K562 (cell line): ENCODE measurements around the gene LCE3E. TPM values are rescaled to one million over a fixed set of nuclear protein-coding genes. Genes with fewer than 3 reads are reported as not detected.

ENCODE experiments used
- ATAC-seq: fragments of 200-7000 bp; cut with Tn5 transposase; 3 replicates; pipeline ENCODE4 v1.9.1; 2020; ENCODE audit warnings: moderate library complexity
- BruUV-seq: library from RNA; stranded (reverse); fragments of 400-500 nt; replicated peaks from 2 replicates; lab custom pipeline; 2021; lab: Mats Ljungman, UMichigan
- CTCF ChIA-PET: fragments of 300-600 bp; formaldehyde crosslinking; extraction: SDS; loops from one replicate; lab custom pipeline; 2021; ENCODE audit warnings: low intra/inter-chr PET ratio; lab: Yijun Ruan, JAX
- POLR2A ChIA-PET: fragments of 300-600, 350-650 bp; sonication (Branson Sonifier 250); formaldehyde crosslinking; extraction: SDS; loops from one replicate; lab custom pipeline; 2021; ENCODE audit warnings: antibody characterized with exemption, inconsistent platforms; lab: Yijun Ruan, JAX
- DNase-seq, 4 experiments: peaks; one replicate each; pipeline versions ENCODE4 v3.0.0 to v3.0.0-alpha.2; 2011 to 2018; ENCODE audit warnings: low spot score in 3 of 4, mixed read lengths in 3 of 4; ENCODE audit errors: extremely low read depth in 1 of 4
- FAIRE-seq: peaks from 2 replicates; lab custom pipeline; 2011; peaks lifted over from hg19 to GRCh38; lab: Jason Lieb, UNC
- H2AFZ ChIP-seq: 2 replicates; pipeline ENCODE4 v1.6.0; 2011; ENCODE audit warnings: low read depth, low read length, control low read depth, inconsistent platforms
- H3K27ac ChIP-seq: fragments of 200-600 bp; 3 replicates; pipeline ENCODE4 v1.8.0; 2011; ENCODE audit warnings: low read depth, mild to moderate bottlenecking, control low read depth, inconsistent platforms, low read length, moderate library complexity, mixed read lengths; ENCODE audit errors: extremely low read depth
- H3K27me3 ChIP-seq, 2 experiments: fragments of 300-600 bp in 1 of 2; 2 replicates in 1 of 2; 3 replicates in 1 of 2; pipeline versions ENCODE4 v1.6.0 to v1.8.0; 2011; ENCODE audit warnings: inconsistent platforms in 2 of 2, low read length in 2 of 2, mild to moderate bottlenecking in 1 of 2, mixed read lengths in 1 of 2, moderate library complexity in 1 of 2; ENCODE audit not compliant: control insufficient read depth in 2 of 2, insufficient read depth in 2 of 2
- H3K36me3 ChIP-seq: fragments of 300-600 bp; 3 replicates; pipeline ENCODE4 v1.8.0; 2011; ENCODE audit warnings: mild to moderate bottlenecking, low read length, inconsistent platforms; ENCODE audit not compliant: control insufficient read depth, insufficient read depth
- H3K4me1 ChIP-seq, 2 experiments: fragments of 200-600 bp in 1 of 2; replicated peaks in 1 of 2; 2 replicates in 1 of 2; 3 replicates in 1 of 2; pipeline versions ENCODE4 v1.5.1 to v1.8.0; 2011; ENCODE audit warnings: inconsistent platforms in 2 of 2, low read length in 2 of 2, mild to moderate bottlenecking in 1 of 2, mixed read lengths in 1 of 2, moderate library complexity in 1 of 2; ENCODE audit not compliant: control insufficient read depth in 2 of 2, insufficient read depth in 2 of 2
- H3K4me2 ChIP-seq: 2 replicates; pipeline ENCODE4 v1.6.1; 2011; ENCODE audit warnings: low read length, control low read depth, inconsistent platforms, mixed read lengths; ENCODE audit not compliant: insufficient read depth
- H3K4me3 ChIP-seq: fragments of 200-600 bp; sonication (generic), shearing (Covaris generic); 2 replicates; pipeline ENCODE4 v1.5.1; 2016; ENCODE audit warnings: control low read depth, inconsistent platforms
- H3K79me2 ChIP-seq: fragments of 200-600 bp; 3 replicates; pipeline ENCODE4 v1.8.0; 2011; ENCODE audit warnings: low read length, inconsistent platforms; ENCODE audit not compliant: control insufficient read depth, insufficient read depth
- H3K9ac ChIP-seq, 2 experiments: 2 replicates each; pipeline versions ENCODE4 v1.6.0 to v1.6.1; 2011; ENCODE audit warnings: low read depth in 2 of 2, low read length in 2 of 2, control low read depth in 1 of 2, inconsistent platforms in 1 of 2, mild to moderate bottlenecking in 1 of 2, mixed read lengths in 1 of 2; ENCODE audit not compliant: insufficient read depth in 1 of 2
- H3K9me1 ChIP-seq: one replicate; pipeline ENCODE4 v1.6.0; 2011; ENCODE audit warnings: inconsistent platforms, mild to moderate bottlenecking, low read length, moderate library complexity; ENCODE audit not compliant: control insufficient read depth, insufficient read depth
- H3K9me3 ChIP-seq: replicated peaks from 2 replicates; pipeline ENCODE4 v1.5.1; 2011; ENCODE audit warnings: low read depth, low read length, inconsistent platforms; ENCODE audit not compliant: control insufficient read depth, insufficient read depth
- H4K20me1 ChIP-seq: replicated peaks from 2 replicates; pipeline ENCODE4 v1.6.1; 2011; ENCODE audit warnings: low read length, inconsistent platforms, mixed read lengths; ENCODE audit not compliant: control insufficient read depth, insufficient read depth
- ATF6 ChIP-seq: sonication (generic); formaldehyde crosslinking; IDR thresholded peaks from 2 replicates; pipeline ENCODE4 v1.4.0; 2020; ENCODE audit warnings: mild to moderate bottlenecking, missing genetic modification reagents
- BRF1 ChIP-seq: IDR thresholded peaks from 3 replicates; pipeline ENCODE4 v1.6.1; 2011; ENCODE audit warnings: borderline replicate concordance, mild to moderate bottlenecking; ENCODE audit not compliant: insufficient read length; ENCODE audit errors: extremely low read depth
- CBFB ChIP-seq: sonication (generic); formaldehyde crosslinking; IDR thresholded peaks from 2 replicates; pipeline ENCODE4 v1.4.0; 2020; ENCODE audit warnings: mild to moderate bottlenecking, missing genetic modification reagents
- CREB3L1 ChIP-seq: fragments of 450-650 bp; IDR thresholded peaks from 2 replicates; pipeline ENCODE4 v1.6.1; 2014; ENCODE audit warnings: low read depth, mild to moderate bottlenecking, moderate library complexity, borderline replicate concordance
- GABPA ChIP-seq: fragments of 200-800 bp; sonication (Bioruptor generic); conservative IDR thresholded peaks from 2 replicates; pipeline ENCODE4 v1.6.1; 2016; ENCODE audit warnings: low read depth, missing genetic modification characterization, missing compliant biosample characterization
- NBN ChIP-seq: fragments of 450-650 bp; IDR thresholded peaks from 2 replicates; pipeline ENCODE4 v1.6.1; 2016; ENCODE audit warnings: low read depth, mild to moderate bottlenecking
- NCOA2 ChIP-seq, 2 experiments: fragments of 450-650 bp; IDR thresholded peaks; 2 replicates each; pipeline ENCODE4 v1.6.1; 2018; ENCODE audit warnings: mild to moderate bottlenecking in 2 of 2, moderate library complexity in 1 of 2; ENCODE audit not compliant: partially characterized antibody in 2 of 2
- NFIX ChIP-seq: fragments of 250-450 bp; sonication (Bioruptor Pico); IDR thresholded peaks from 2 replicates; pipeline ENCODE4 v1.4.0; 2020; ENCODE audit warnings: low read depth, mild to moderate bottlenecking, moderate library complexity
- TARDBP ChIP-seq: fragments of 450-650 bp; IDR thresholded peaks from 2 replicates; pipeline ENCODE4 v1.6.1; 2016
- ZNF512 ChIP-seq: IDR thresholded peaks from 2 replicates; pipeline ENCODE4 v1.6.1; 2016; ENCODE audit warnings: missing genetic modification characterization, missing compliant biosample characterization
- WGBS: fragments of 100-300 bp; shearing (Covaris generic); methylation state at CpG from one replicate; pipeline ENCODE4 v1.1.6; 2016; ENCODE audit warnings: low coverage, mixed read lengths; ENCODE audit not compliant: insufficient coverage; ENCODE audit errors: missing lambda C conversion rate; 5-methylcytosine and 5-hydroxymethylcytosine counted together
- in situ Hi-C: fragments of 300-500 bp; cut with MboI; formaldehyde crosslinking; loops from 4 replicates; pipeline ENCODE4 v1.15.0; 2018; ENCODE audit warnings: inconsistent platforms, mixed read lengths
- intact Hi-C: fragments of 100-400 bp; cut with micrococcal nuclease; formaldehyde crosslinking; loops from 2 replicates; pipeline ENCODE4 v1.14.2; 2022
- polyA plus RNA-seq, 8 experiments: library from polyadenylated mRNA; depleted of rRNA in 4 of 8; stranded (reverse) in 5 of 8; unstranded in 3 of 8; fragments of >200 nt; fragmentation: Nextera tagmentation in 2 of 8; fragmentation: Illumina TruSeq in 1 of 8; extraction: Ambion mirVana in 2 of 8; extraction: Trizol in 1 of 8; gene quantifications; 2 replicates each; pipeline versions ENCODE4 v1.2.1 to v1.2.3, GENCODE V29; 2011 to 2014; ENCODE audit warnings: inconsistent platforms in 1 of 8, missing spikeins in 1 of 8
- total RNA-seq, 7 experiments: library from RNA; depleted of rRNA in 6 of 7; stranded (reverse); fragments of >200 nt in 6 of 7; fragmentation: Illumina TruSeq in 2 of 7; extraction: Trizol in 2 of 7; gene quantifications; 2 replicates each; pipeline versions ENCODE4 v1.2.1 to v1.2.3, GENCODE V29; 2011 to 2021; ENCODE audit warnings: low replicate concordance in 1 of 7

Gene LCE3E
- total and polyA plus RNA-seq, 9 of the 15 experiments (the other 6 are each of a cell fraction or from before 2014, with no cell fraction given), result not detected

DNA sequence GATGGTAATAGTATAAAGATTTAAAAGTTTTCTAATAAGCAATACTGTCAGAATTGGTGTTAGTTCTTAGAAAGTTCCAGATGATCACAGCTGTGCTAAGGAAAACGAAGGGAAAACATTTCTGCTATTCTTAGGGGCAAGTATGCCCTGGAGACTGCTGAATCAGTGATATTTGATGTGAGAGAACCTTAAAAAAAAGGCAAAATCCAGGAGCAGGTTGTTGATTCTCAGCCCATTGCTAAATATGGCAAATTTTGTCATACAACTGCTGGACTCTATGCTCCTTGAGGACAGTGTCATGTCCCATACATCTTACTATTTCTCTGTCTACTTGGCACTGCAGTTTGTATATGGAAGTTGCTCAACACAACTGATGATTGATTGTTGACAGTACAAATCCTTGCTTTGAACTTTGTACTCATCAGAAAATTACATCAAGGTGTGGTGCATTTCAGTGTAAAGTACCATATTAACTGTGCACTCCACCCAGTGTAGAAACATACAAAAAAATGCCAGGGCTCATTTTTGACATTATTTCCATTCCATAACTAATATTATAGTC, 41.4 kb downstream of the LCE3E start:
- ATAC-seq (no peak), FAIRE-seq (no peak), DNase-seq (no peak)
- Histone ChIP-seq H3K9me3 (no peaks in the 10 kb centered on the region), H3K27me3 (no peaks in the 10 kb centered on the region), H3K9ac (no peak overlapping the region), H3K36me3 (no peaks in the 10 kb centered on the region), H3K79me2 (no peaks in the 10 kb centered on the region), H2AFZ (no peak overlapping the region), H3K4me1 (no peaks in the 10 kb centered on the region), H3K27ac (no peak overlapping the region), H3K4me3 (no peak overlapping the region), H4K20me1 (no peaks in the 10 kb centered on the region), H3K4me2 (no peak overlapping the region), H3K9me1 (no peaks in the 10 kb centered on the region)
- no TSS peak for BruUV-seq
- TF ChIP-seq NBN (no peak), NFIX (CRISPR knock-in tag) (no peak), BRF1 (no peak), NCOA2 (IDR thresholded peaks at IDR 0.05; ENCODE audit: partially characterized antibody in 2 of 2) (no peak)
- in situ Hi-C loops, result no loop called here
- intact Hi-C loops, result no loop called here
- POLR2A ChIA-PET, result no interaction called here
- 7% methylated on average over 1 of the region's 1 CpG for WGBS
- CTCF ChIA-PET, result no interaction called here

DNA sequence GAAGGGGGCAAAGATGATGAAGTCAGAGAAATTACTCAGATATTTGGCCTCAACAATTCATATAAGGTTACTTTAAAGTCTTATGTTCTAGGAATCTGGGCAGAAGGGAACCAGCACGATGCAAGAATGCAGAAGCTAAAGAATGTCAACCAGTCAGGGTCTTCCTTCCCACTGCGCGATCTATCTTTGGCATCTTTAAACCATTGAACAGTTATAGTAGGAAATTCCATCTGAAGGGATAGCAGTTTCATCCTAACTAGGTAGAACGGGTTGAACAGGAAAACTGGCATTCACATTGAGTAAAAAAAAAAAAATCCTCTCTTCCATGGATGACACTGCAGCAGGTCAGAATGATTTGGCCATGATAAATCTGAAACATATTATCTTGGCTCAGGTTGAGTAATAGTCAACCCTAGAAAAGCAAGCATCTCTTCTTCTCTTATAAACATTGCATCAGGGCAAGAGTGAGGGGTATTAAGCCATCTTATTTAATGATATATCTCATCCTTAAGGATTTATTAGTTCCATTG, 46.0 kb downstream of the LCE3E start:
- no peak overlapping the region for H3K4me3 ChIP-seq
- DNase-seq, result no peak
- no peaks in the 10 kb centered on the region for H3K9me3 ChIP-seq
- CTCF ChIA-PET, result interaction anchor here (0.6 kb wide), 1 partner anchor 309 kb away, joined by 3 read pairs; no protein-coding TSS in a partner anchor
- in situ Hi-C loops (no loop called here), intact Hi-C loops (no loop called here)
- peaks cover 6 to 9% of the 10 kb centered on the region in 2 experiments; a peak in 1 of 5 replicates for H3K27me3 ChIP-seq
- H3K36me3 ChIP-seq, result no peaks in the 10 kb centered on the region
- no TSS peak for BruUV-seq
- no peak overlapping the region for H3K27ac ChIP-seq
- FAIRE-seq, result no peak
- H3K4me1 ChIP-seq, result peaks cover 0 to under 1% of the 10 kb centered on the region in 2 experiments; a peak in 1 of 5 replicates
- POLR2A ChIA-PET, result no interaction called here
- no peak overlapping the region for H3K9ac ChIP-seq
- ATAC-seq, result no peak
- H2AFZ ChIP-seq, result no peak overlapping the region
- H4K20me1 ChIP-seq, result no peaks in the 10 kb centered on the region; the same call in 1 of the 2 replicates
- no peaks in the 10 kb centered on the region for H3K79me2 ChIP-seq
- WGBS, result 2% methylated on average over 4 of the region's 4 CpGs
- H3K9me1 ChIP-seq, result no peaks in the 10 kb centered on the region
- no peak overlapping the region for H3K4me2 ChIP-seq
- TF ChIP-seq ZNF512 (tag), result no peak
- TF ChIP-seq GABPA (tag), result no peak
- TF ChIP-seq CBFB (CRISPR knock-in tag), result no peak
- TF ChIP-seq CREB3L1, result no peak
- TF ChIP-seq ATF6 (CRISPR knock-in tag), result no peak
- no peak for TF ChIP-seq TARDBP
